Measurements from ENCODE around the gene SPNS3.

- TF ChIP-seq CTCF (optimal IDR thresholded peaks at IDR 0.05 in 1 of 3, IDR thresholded peaks at IDR 0.05 in 1 of 3, conservative IDR thresholded peaks at IDR 0.05 in 1 of 3; ENCODE audit: extremely low read depth in 1 of 3, insufficient read depth in 2 of 3, low read length in 3 of 3) (no peak), EZH2 (IDR thresholded peaks at IDR 0.05; ENCODE audit: low read length) (no peak)
Measured at GRCh38 chr17:4427505-4427904, 6.2 kb upstream of the SPNS3 start.
